ENCODE data around the gene CCP110.

The CCP110 gene

GRCh38 chr16:19522397-19522732 lies 1.4 kb upstream of the CCP110 start:
- H3K27ac ChIP-seq: peak overlapping the region; percentile 80
- no peak for TF ChIP-seq CTCF (conservative IDR thresholded peaks at IDR 0.05)

- peak overlapping the region; percentile 80 for H3K27ac ChIP-seq
- TF ChIP-seq CTCF (conservative IDR thresholded peaks at IDR 0.05): no peak
Measured at GRCh38 chr16:19522760-19523159, 982 bp upstream of the CCP110 start.

GRCh38 chr16:19523184-19523558 lies 571 bp upstream of the CCP110 start:
- TF ChIP-seq CTCF (conservative IDR thresholded peaks at IDR 0.05): no peak
- H3K27ac ChIP-seq: no peak overlapping the region; the same call in 1 of the 2 replicates

- no peak for TF ChIP-seq CTCF (conservative IDR thresholded peaks at IDR 0.05)
- H3K27ac ChIP-seq: peak overlapping the region; percentile 68
Measured at GRCh38 chr16:19524356-19524615, 544 bp downstream of the CCP110 start.

- no peak for TF ChIP-seq CTCF (conservative IDR thresholded peaks at IDR 0.05)
Measured at GRCh38 chr16:19524616-19525384, 1.1 kb downstream of the CCP110 start.

GRCh38 chr16:19525385-19525723 lies 1.6 kb downstream of the CCP110 start:
- H3K27ac ChIP-seq: peak overlapping the region; percentile 68; the same call in 1 of the 2 replicates
- no peak for TF ChIP-seq CTCF (conservative IDR thresholded peaks at IDR 0.05)

More at GRCh38 chr16:19524616-19525384, 1.1 kb downstream of the CCP110 start:
- H3K27ac ChIP-seq: peak overlapping the region; percentile 68

GRCh38 chr16:19527161-19527560 lies 3.4 kb downstream of the CCP110 start:
- H3K27ac ChIP-seq: no peak overlapping the region
- no peak for TF ChIP-seq CTCF (conservative IDR thresholded peaks at IDR 0.05)
